Kidney epithelial cell (primary cell): ENCODE data around the gene SLC22A13. TPM values are rescaled to one million over a fixed set of nuclear protein-coding genes. Genes with fewer than 3 reads are reported as not detected.

Source experiments
- DNase-seq: peaks from one replicate; pipeline ENCODE4 v3.0.0-alpha.2; 2010; ENCODE audit warnings: low read depth
- H3K27me3 ChIP-seq: 2 replicates; pipeline ENCODE4 v1.6.0; 2011; ENCODE audit warnings: low read length; ENCODE audit not compliant: control insufficient read depth, insufficient read depth
- H3K36me3 ChIP-seq: 2 replicates; pipeline ENCODE4 v1.5.1; 2011; ENCODE audit warnings: low read length; ENCODE audit not compliant: control insufficient read depth, insufficient read depth
- H3K4me3 ChIP-seq: 2 replicates; pipeline ENCODE4 v1.5.1; 2011; ENCODE audit warnings: low read depth, mild to moderate bottlenecking, control low read depth, low read length
- total RNA-seq: library from RNA; depleted of rRNA; stranded (reverse); fragments of >200 nt; gene quantifications from 2 replicates; pipeline ENCODE4 v1.2.3, GENCODE V29; 2015
- TF ChIP-seq, protein P1 (sequence below): IDR thresholded peaks from 2 replicates; pipeline ENCODE4 v1.5.1; 2011; ENCODE audit warnings: mild to moderate bottlenecking, moderate library complexity, low read length, control low read depth, inconsistent platforms; ENCODE audit not compliant: insufficient read depth, poor library complexity, severe bottlenecking

Gene SLC22A13
- total RNA-seq, 1 donor from 2014 or later = not detected

DNA sequence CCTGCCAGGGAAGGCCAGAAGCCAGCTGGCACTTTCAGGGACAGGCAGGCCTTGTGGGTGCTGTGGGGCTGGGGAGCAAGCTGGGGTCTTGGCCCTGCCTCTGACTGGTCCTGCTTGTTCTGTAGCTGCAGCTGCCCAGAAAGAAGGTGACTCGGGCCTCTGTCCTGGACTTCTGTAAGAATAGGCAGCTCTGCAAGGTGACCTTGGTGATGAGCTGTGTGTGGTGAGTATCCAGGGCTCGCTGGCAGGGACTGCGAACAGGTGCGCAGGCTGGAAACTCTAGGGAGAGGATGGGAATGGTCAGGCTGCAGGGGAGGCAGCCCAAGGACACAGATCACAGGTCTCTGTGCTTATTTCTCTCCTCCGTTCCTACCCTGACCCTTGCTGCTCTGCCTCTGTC, 47.7 kb downstream of the SLC22A13 start:
- Histone ChIP-seq H3K27me3 (peaks cover 3% of the 10 kb centered on the region), H3K36me3 (no peaks in the 10 kb centered on the region), H3K4me3 (no peak overlapping the region)
- DNase-seq = no peak
- TF ChIP-seq, protein P1, sequence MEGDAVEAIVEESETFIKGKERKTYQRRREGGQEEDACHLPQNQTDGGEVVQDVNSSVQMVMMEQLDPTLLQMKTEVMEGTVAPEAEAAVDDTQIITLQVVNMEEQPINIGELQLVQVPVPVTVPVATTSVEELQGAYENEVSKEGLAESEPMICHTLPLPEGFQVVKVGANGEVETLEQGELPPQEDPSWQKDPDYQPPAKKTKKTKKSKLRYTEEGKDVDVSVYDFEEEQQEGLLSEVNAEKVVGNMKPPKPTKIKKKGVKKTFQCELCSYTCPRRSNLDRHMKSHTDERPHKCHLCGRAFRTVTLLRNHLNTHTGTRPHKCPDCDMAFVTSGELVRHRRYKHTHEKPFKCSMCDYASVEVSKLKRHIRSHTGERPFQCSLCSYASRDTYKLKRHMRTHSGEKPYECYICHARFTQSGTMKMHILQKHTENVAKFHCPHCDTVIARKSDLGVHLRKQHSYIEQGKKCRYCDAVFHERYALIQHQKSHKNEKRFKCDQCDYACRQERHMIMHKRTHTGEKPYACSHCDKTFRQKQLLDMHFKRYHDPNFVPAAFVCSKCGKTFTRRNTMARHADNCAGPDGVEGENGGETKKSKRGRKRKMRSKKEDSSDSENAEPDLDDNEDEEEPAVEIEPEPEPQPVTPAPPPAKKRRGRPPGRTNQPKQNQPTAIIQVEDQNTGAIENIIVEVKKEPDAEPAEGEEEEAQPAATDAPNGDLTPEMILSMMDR = no peak

DNA sequence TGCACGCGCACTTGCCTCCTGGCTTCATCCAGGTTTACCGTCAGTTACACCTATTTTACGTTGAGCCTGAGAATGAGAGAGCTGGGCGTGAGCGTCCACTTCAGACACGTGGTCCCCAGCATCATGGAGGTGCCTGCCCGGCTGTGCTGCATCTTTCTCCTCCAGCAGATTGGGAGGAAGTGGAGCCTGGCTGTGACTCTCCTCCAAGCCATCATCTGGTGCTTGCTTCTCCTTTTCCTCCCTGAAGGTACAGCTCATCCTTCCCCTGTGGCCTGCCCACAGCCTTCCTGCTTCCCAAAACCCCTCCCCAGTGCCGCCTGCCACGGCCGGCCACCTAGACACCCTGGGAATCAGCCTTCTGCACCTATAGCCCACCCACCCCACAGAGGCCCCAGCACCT, 48.1 kb downstream of the SLC22A13 start:
- no peak overlapping the region for H3K4me3 ChIP-seq
- TF ChIP-seq, protein P1 = no peak
- peaks cover 3% of the 10 kb centered on the region for H3K27me3 ChIP-seq
- no peak for DNase-seq
- no peaks in the 10 kb centered on the region for H3K36me3 ChIP-seq

DNA sequence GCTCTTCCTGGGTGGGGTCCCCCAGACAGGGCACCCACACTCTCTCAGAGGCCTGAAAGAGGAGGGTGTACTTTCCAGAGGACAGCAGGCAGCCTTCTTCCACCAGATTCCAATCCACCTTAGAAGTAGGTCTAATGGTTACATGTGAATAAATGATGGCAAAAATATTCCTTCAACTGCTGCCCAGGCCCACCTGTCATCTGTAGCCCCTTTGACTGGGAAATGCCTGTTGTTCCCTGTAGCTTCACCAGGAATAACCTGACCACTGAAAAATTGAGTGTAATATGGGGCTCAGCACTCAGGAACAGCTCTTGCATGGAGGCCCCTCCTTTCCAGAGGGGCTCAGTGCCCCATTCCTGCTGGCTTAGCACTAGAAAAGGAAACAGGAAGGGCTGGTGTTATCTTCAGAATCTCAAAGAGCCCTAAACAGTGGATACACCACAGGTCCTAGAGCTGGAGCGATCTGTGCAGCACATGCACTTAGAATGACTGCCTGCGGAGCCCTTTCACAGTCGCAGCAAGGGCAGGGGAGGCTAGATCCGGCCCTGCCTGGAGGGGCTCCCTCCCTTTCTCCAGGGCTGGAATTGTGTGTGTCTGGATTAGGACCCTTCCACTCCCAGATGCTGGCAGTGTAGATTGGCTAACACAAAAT, 48.6 kb downstream of the SLC22A13 start:
- Histone ChIP-seq H3K36me3 (no peaks in the 10 kb centered on the region), H3K27me3 (peaks cover 3% of the 10 kb centered on the region), H3K4me3 (no peak overlapping the region)
- no peak for DNase-seq
- TF ChIP-seq, protein P1 = no peak

DNA sequence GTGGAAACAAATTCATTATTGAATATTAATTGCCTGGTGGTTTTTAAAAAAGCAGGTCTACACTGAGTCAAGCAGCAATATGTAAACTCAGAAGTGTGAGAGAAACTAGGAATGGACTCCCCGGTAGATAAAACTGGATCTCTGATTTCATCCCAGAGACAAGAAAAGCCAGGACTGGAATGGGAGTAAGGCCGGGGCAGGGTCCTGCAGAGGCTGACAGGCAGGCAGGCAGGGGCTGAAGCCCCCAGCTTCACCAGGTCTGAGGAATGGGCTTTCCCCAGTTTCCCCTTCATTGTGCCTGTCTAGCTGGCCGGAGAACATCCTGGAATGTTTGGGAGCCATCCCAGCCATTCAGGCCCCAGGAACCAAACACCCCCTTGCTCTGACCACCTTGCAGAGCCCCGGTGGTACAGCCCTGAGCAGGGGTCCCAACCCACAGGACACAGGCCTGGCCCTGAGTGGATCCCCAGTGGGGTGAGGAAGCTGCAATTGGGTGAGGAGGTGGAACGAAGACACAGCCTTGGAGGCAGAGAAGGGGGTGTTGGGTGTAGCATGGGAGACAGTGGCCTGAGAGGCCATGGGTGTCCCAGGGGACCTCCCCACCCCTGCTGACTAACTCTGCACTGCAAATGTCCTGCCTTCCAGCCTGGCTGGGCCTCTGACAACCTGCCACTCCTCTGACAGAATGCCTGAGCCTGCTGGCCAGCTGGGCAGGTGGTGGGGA, 49.3 kb downstream of the SLC22A13 start:
- H3K4me3 ChIP-seq = no peak overlapping the region
- no peaks in the 10 kb centered on the region for H3K36me3 ChIP-seq
- DNase-seq = no peak
- TF ChIP-seq, protein P1 = no peak
- H3K27me3 ChIP-seq = peaks cover 3% of the 10 kb centered on the region

DNA sequence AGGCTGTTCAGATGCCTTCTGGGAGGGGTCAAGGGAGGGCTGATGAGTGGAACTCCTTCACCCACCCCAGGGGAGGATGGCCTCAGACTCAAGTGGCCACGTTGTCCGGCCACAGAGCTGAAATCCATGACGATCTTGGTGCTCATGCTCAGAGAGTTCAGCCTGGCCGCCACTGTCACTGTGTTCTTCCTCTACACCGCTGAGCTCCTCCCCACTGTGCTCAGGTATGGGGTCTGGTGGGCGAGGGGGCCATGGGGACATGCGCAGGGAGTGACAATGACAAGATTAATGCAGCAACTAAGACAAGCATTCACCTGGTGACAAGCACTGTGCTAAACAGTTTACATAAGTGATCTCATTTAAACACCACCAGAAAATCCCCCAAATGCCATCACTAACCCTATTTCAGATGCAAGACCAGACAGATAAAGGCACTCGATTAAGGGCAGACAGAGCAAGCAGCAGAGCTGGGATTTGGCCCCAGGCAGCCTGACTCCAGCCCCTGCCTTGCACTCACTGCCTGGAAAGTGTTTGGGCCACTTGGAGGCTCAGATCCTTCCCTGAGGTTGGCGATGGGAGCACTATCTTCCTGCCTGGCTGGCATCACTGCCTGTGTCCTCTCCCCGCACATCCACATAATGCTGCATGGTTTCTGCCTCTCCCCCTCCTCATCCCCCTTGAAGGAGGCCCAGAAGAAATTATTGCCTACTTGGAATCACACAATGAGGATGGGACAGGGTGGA, 50.0 kb downstream of the SLC22A13 start:
- H3K4me3 ChIP-seq = no peak overlapping the region
- peaks cover 3% of the 10 kb centered on the region for H3K27me3 ChIP-seq
- no peaks in the 10 kb centered on the region for H3K36me3 ChIP-seq
- TF ChIP-seq, protein P1 = no peak
- DNase-seq = no peak
